ENCODE results near the gene PPIL4.
A peak's percentile ranks its signal among the peaks of the same experiment; 100 is the strongest.

The PPIL4 gene

DNA sequence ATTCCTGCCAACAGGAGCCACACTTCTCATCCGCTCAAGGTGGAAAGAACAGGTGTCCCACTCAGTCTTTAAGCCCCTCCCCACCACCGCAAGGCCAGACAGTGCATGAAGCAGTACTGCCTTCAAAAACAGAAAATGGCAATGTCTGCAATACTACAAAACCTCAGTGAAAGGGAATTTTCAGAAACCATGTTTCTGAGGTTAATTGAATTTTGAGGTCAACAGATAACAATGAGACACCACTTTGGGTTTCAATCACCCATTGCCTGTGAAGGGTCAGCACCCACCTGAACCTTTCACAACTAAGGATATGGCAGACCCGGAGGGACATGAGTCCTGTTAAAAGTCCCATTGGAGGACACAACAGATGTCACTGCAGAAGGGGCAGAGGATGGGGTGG lies 74.0 kb downstream of the PPIL4 start:
- H3K4me2 ChIP-seq = peak overlapping the region; percentile 15; the same call in 1 of the 2 replicates
- no peaks in the 10 kb centered on the region for H4K20me1 ChIP-seq (ENCODE audit: insufficient read depth)
- H3K27ac ChIP-seq = no peak overlapping the region
- peaks cover 71% of the 10 kb centered on the region for H3K27me3 ChIP-seq (ENCODE audit: insufficient read depth, low read depth)
- H3K79me2 ChIP-seq (ENCODE audit: insufficient read depth, low read depth) = no peaks in the 10 kb centered on the region
- TF ChIP-seq, protein P1, sequence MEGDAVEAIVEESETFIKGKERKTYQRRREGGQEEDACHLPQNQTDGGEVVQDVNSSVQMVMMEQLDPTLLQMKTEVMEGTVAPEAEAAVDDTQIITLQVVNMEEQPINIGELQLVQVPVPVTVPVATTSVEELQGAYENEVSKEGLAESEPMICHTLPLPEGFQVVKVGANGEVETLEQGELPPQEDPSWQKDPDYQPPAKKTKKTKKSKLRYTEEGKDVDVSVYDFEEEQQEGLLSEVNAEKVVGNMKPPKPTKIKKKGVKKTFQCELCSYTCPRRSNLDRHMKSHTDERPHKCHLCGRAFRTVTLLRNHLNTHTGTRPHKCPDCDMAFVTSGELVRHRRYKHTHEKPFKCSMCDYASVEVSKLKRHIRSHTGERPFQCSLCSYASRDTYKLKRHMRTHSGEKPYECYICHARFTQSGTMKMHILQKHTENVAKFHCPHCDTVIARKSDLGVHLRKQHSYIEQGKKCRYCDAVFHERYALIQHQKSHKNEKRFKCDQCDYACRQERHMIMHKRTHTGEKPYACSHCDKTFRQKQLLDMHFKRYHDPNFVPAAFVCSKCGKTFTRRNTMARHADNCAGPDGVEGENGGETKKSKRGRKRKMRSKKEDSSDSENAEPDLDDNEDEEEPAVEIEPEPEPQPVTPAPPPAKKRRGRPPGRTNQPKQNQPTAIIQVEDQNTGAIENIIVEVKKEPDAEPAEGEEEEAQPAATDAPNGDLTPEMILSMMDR (conservative IDR thresholded peaks at IDR 0.05; ENCODE audit: low read depth, low read length) = no peak
- no peak overlapping the region for H3K4me3 ChIP-seq (IDR thresholded peaks at IDR 0.05; ENCODE audit: insufficient read depth, low read depth, low read length)
- H2AFZ ChIP-seq (ENCODE audit: low read depth) = no peak overlapping the region
- H3K4me1 ChIP-seq (ENCODE audit: low read depth, poor library complexity, severe bottlenecking) = peaks cover 16% of the 10 kb centered on the region
- no peak overlapping the region for H3K9ac ChIP-seq
- H3K36me3 ChIP-seq (ENCODE audit: insufficient read depth) = no peaks in the 10 kb centered on the region

DNA sequence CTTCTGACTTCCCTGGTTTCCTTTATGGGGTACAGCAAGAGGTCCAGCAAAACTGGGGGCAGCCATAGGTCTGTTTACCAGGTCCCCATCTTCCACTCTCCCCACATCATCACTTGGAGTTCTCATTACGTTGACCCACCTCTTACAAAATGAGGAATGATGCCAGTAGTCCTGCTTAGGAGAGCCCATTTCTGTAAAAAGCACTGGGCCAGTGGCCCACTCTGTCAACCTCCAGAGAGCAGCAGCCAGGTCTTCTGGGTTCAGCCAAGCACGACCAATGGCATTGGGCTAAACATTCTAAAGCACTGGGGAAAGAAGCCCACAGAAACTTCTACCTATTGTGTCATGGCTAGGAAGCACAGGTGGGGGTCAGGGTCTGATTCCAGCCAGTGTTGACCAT lies 74.9 kb downstream of the PPIL4 start:
- H4K20me1 ChIP-seq (ENCODE audit: insufficient read depth) = no peaks in the 10 kb centered on the region
- H3K4me2 ChIP-seq = no peak overlapping the region
- H3K36me3 ChIP-seq (ENCODE audit: insufficient read depth) = no peaks in the 10 kb centered on the region
- H3K9ac ChIP-seq = no peak overlapping the region
- no peaks in the 10 kb centered on the region for H3K79me2 ChIP-seq (ENCODE audit: insufficient read depth, low read depth)
- peaks cover 16% of the 10 kb centered on the region for H3K4me1 ChIP-seq (ENCODE audit: low read depth, poor library complexity, severe bottlenecking)
- peaks cover 68% of the 10 kb centered on the region for H3K27me3 ChIP-seq (ENCODE audit: insufficient read depth, low read depth)
- TF ChIP-seq, protein P1 (conservative IDR thresholded peaks at IDR 0.05; ENCODE audit: low read depth, low read length) = no peak
- H3K4me3 ChIP-seq (IDR thresholded peaks at IDR 0.05; ENCODE audit: insufficient read depth, low read depth, low read length) = no peak overlapping the region
- H2AFZ ChIP-seq (ENCODE audit: low read depth) = no peak overlapping the region
- H3K27ac ChIP-seq = no peak overlapping the region

DNA sequence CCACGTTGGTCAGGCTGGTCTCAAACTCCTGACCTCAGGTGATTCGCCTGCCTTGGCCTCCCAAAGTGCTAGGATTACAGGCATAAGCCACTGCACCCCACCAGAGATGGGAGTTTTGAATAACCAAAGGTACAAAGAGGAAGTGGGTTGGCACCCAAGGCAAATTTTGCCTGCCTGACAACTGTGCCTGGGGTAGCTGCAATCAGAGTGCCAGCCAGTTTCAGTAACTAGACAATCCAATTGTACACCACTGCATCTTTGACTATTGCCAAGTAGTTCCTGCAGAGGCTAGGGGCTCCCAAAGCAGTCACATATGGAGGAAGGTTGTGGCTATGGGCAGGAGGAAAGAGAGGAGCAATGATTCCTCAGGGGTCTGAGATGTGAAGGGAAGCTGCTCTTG lies 77.7 kb downstream of the PPIL4 start:
- Histone ChIP-seq H3K4me3 (IDR thresholded peaks at IDR 0.05; ENCODE audit: insufficient read depth, low read depth, low read length) (no peak overlapping the region), H3K27me3 (ENCODE audit: insufficient read depth, low read depth) (peaks cover 49% of the 10 kb centered on the region), H3K4me2 (no peak overlapping the region), H3K36me3 (ENCODE audit: insufficient read depth) (no peaks in the 10 kb centered on the region), H3K4me1 (ENCODE audit: low read depth, poor library complexity, severe bottlenecking) (peaks cover 16% of the 10 kb centered on the region), H4K20me1 (ENCODE audit: insufficient read depth) (no peaks in the 10 kb centered on the region), H3K27ac (no peak overlapping the region), H2AFZ (ENCODE audit: low read depth) (no peak overlapping the region), H3K9ac (no peak overlapping the region), H3K79me2 (ENCODE audit: insufficient read depth, low read depth) (no peaks in the 10 kb centered on the region)
- TF ChIP-seq, protein P1 (conservative IDR thresholded peaks at IDR 0.05; ENCODE audit: low read depth, low read length) = no peak

DNA sequence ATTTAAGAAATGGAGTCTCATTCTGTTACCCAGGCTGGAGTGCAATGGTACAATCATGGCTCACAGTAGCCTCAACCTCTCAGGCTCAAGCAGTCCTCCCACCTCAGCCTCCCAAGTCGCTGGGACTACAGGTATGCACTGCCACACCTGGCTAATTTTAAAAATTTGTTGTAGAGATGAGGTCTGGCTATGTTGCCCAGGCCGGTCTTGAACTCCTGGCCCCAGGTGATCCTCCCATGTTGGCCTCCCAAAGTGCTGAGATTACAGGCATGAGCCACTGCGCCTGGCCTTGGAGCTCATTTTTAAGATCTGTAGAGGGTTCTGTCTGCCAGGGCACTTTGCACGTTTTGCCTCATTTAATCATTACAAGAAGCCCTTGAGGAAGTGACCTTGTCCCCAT lies 78.6 kb downstream of the PPIL4 start:
- peaks cover 15% of the 10 kb centered on the region for H3K4me1 ChIP-seq (ENCODE audit: low read depth, poor library complexity, severe bottlenecking)
- H3K79me2 ChIP-seq (ENCODE audit: insufficient read depth, low read depth) = no peaks in the 10 kb centered on the region
- H3K27me3 ChIP-seq (ENCODE audit: insufficient read depth, low read depth) = peaks cover 41% of the 10 kb centered on the region
- H3K9ac ChIP-seq = no peak overlapping the region
- no peak overlapping the region for H3K27ac ChIP-seq
- H3K36me3 ChIP-seq (ENCODE audit: insufficient read depth) = no peaks in the 10 kb centered on the region
- H2AFZ ChIP-seq (ENCODE audit: low read depth) = no peak overlapping the region
- TF ChIP-seq, protein P1 (conservative IDR thresholded peaks at IDR 0.05; ENCODE audit: low read depth, low read length) = no peak
- no peak overlapping the region for H3K4me2 ChIP-seq
- no peaks in the 10 kb centered on the region for H4K20me1 ChIP-seq (ENCODE audit: insufficient read depth)
- no peak overlapping the region for H3K4me3 ChIP-seq (IDR thresholded peaks at IDR 0.05; ENCODE audit: insufficient read depth, low read depth, low read length)

Measured in KMS-11 (cell line).